Activated CD4-positive, alpha-beta T cell treated with anti-CD3 and anti-CD28 coated beads, Interleukin-2, amount 50 U/mL, for 4 hours (primary cell): Measurements from ENCODE around the gene MED29.
"Not testable (repeated sequence)": the region's sequence is repeated elsewhere in the genome, so short reads cannot be mapped to it uniquely, and the experiment has no call there.

Source experiments
- DNase-seq, 2 experiments: peaks; one replicate each; pipeline ENCODE4 v3.0.0-alpha.2; 2020

MED29 gene

DNA sequence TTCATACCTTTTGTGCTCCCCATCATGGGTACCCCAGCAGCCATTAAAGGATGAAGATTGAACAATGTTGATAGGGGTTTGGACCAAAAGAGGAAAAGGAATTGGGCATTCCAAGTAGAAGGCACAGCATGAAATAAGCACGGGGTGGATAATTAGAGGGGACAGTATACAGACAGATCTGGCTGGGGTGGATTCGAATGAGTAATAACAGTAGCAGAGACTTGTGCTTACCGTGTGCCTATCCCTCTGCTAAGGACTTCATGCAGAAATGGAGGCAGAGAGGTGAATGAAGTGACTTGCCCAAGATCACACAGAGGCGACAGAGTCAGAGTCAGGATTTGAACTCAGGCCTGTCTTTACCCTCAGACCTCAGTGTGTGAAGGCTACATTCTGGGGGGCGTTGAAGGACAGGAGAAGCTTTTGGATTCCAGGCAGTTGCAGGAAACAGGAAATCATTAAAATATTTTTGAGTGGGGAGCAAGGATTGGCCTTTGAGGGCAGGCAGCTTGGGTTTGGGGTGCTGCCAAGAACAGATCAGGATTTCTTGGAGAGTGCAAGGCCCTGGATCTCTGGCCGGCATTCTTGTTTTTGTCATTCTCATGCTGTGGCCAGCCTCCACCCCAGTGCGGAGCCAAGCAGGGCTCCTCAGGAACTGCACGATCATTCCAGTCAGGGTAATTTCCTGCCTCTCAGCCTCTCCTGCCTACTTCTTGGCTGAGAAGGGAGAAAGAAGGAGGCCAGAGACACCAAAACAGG, 19.0 kb upstream of the MED29 start:
- DNase-seq, result no peak

DNA sequence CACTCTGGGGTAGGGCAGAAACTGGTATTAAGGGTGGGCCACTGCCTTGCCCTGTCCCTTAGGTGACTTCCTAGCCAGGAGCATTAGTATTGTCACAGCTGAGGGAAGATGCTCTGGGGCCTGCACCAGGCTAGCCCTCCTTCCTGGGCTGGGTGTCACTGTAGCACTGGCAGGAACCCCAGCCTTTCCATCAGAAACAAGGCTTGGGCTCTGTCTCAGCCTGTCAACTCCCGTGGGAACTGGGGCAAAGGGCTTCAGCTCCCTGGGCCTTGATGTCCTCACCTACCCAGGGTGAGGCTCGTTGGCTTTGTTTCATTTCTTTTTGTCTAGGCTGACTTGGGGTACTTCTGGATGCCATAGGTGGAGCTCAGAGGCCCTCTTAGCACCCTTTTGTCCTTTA, 18.2 kb upstream of the MED29 start:
- no peak for DNase-seq

DNA sequence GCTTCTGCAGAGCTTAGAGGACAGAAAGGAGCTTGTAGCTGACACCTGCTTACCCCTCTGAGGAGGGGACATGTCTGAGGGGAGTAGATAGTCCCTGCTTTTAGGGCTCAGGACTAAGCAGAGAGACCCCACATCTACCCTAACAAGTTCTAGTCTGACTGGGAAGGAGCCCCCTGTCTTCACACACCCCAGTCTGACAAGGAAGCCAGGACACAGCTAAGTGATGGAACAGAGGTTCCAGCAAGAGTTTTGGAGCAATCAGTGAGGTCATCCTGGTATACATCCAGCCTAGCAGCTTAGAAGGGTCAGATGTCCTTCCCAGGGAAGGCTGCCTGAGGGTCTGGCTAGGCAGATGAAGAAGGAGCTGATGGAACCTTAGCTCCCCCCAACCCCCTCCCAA, 15.2 kb upstream of the MED29 start:
- DNase-seq, result no peak

- no peak for DNase-seq
These were observed 13.5 kb upstream of the MED29 start for GRCh38 chr19:39377373-39378362.

DNA sequence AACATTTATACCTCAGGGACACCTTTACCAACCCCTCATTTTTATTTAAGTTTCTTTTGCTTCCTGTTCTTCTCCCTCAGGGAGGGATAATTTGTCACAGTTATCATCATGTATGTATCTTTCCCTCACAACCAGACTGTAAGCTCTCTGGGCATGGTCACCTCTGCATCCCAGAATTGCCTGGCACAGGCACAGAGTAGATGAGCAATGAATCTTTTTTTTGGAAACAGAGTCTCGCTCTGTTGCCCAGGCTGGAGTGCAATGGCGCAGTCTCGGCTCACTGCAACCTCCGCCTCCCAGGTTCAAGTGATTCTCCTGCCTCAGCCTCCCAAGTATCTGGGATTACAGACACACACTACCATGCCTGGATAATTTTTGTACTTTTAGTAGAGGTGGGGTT, 11.8 kb upstream of the MED29 start:
- not testable (repeated sequence) for DNase-seq

DNA sequence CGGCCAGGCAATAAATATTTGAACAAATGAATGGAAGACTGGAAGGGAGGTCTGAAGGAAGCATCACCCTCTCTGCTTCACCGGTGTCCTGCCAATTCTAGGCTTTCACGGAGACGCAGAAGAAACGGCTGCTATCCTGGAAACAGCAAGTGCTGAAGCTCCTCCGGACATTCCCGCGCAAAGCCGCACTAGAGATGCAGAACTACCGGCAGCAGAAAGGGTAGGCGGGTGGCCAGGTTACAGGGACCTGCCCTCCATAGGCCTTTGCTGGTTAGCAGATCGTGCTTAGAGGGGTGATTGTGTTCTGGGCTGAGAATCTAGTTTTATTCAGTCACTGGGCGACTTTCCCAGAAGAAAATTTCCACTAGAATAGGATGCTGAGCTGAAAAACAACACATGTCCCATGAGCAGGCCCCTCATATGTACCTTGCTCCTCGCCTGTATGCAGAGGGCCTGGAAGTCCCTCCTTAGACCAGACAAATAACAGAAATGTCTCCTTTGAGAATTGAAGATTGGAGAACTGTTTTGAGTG, 11.2 kb upstream of the MED29 start:
- DNase-seq, result no peak

DNA sequence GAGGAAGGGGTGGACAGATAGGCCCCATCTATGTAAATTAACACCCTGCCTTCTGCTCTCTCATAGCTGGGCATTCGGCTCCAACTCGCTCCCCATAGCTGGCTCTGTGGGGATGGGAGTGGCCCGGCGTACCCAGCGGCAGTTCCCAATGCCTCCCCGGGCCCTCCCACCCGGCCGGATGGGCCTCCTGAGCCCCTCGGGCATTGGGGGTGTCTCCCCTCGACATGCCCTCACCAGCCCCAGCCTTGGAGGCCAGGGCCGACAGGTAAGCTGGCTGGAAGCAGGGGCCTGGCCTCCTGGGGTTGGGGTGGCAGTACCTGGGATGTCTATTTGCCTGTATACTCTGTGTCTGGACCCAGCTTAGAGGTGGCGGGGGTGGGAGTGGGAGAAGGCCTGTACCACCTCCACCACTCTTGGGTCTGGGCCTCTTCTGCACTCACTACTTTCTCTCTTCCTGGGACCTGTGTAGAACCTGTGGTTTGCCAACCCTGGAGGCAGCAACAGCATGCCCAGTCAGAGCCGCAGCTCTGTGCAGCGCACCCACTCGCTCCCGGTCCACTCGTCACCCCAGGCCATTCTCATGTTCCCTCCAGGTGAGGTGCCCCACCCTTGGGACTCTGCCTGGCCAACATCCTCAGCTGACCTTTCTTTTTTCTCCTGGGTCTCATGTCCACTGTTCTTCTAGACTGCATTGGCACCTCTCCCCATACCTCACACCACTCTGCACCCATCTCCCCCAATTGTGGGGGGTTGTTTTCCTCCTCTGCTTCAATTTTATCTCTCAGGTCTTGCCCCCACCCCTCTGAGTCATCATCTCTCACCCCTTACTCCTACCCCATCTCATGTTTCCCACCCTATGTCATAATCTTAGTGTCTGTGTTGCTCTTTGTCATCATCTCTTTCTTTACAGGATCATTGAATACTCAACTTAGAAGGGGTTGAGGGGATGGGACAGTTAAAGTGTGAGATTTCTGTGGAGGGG, 10.4 kb upstream of the MED29 start:
- DNase-seq, result no peak

GRCh38 chr19:39381910-39382611, 9.1 kb upstream of the MED29 start:
- DNase-seq, result no peak

GRCh38 chr19:39382991-39383828, 8.0 kb upstream of the MED29 start:
- no peak for DNase-seq

DNA sequence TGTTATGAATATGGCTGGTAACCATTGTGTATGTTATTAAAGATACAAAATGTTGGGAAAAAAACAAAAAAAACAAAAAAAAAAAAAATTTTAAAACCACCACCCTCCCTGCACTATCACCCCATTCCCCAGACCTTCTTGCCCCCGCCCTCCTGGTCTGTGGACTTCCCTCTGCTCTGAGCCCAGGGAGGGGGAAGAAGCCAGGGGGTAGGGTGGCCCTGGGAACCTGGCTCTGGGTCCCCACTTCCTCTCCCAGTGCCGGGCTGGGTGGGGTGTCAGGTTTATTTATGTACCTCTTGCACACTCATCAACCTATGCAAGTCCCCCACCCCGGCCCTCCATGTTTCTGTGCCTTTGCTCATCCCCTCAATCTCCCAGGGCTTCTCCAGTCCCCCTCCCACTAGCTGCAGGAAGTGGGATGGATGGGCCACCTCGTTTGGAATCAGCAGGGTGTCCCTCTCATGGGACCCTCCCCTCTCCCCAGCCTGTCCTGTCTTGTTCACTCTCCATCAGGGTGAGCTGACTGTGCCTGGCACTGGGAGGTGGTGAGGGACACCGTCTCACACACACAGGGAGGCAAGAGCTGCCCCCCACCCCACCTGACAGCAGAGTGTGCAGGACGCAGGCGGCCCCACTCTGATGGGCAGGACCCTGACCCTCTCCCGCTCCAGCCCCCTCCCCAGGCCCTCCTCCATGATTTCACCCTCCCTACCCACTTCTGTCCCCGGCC, 6.2 kb upstream of the MED29 start:
- DNase-seq, result no peak

- no peak for DNase-seq
These were observed 5.4 kb upstream of the MED29 start for GRCh38 chr19:39385629-39386411.

DNA sequence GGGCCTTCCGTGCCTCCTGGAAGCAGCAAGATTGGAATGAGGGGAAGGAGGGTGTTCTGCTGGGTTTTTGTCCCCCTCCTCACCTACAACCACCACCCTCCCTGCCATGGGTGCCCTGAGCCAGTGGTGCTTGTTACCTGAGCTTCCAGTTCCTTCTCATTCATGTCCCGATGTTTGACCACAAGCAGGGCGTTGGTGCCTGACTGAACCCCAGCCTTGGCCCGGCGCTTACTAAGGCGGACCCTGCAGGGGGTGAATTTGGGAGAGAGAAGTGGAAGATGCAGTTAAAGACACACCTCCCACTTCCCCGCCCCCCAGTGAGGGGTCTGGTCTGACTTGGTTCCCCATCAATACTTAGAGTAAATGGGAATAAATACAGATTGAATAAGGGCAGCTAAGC, 4.6 kb upstream of the MED29 start:
- DNase-seq, result no peak

DNA sequence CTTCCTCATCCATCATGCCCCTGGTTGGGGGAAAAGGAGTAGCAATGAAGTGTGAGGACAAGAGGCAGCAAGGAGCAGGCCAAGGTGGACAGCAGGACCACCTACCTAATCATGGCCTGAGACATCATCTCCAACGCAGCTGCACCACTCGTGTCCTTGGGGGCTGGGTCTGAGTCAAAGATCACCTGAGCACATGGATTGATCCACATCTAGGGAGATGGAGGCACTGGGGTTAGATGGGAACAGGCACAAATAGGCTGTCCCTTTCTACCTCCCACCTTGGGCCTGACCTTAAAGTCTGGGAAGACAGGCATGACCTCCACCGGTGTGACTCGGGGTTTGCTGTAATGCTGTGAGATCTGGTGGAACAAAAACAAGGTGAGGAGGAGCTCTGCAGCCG, 2.5 kb upstream of the MED29 start:
- no peak for DNase-seq

DNA sequence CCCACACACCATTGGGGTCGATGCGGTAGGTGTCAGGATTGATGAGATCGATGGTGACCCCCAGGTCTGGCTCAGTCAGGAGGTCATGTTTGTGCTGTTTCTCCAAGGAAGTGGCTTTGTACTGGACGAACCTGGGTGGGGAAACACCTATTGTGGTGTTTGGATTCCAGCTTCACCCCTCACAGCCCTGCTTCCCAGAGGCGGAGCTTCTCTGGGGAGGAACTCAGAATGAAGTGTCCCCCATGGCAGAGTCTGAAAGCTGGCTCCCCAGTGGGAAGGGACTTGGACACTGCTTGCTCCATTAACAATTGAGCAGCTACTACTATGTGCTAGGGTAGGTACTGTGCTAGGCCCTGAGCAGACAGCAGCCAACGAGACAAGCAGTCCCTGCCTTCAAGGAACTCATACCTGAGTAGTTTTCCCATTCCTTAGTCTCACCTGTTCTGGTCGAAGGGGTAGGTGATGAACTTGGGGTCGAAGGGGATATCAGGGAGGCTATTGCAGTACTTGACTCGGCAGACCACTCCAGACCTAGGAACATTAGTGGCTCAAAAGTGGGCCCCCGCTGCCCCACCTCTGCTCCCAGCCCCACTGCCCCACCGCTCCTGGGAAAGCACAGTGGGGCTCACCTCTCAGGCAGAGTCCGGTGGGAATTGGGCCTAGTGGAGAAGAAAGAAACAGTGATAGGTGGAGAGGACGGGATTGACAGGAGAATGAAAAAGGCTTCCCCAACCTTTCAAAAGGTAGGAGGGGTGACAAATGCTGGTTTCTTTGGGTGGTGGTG, 1.4 kb upstream of the MED29 start:
- no peak for DNase-seq

DNA sequence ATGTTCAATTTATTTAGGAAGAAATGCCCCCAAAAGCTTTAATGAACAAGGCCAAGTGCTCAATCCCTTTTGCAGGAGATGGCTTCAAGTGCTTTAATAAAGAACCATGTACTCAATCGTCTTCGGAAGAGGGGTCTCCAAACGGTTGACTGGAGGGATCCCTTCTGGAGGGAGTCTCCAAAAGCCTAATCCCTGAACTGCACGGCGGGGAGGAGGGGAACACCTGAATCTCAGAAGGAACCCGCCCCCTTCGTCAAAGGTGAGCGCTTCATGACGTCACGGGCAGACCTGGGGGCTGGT, 777 bp upstream of the MED29 start:
- peak in 1 of 2 experiments; percentile 82 for DNase-seq

DNA sequence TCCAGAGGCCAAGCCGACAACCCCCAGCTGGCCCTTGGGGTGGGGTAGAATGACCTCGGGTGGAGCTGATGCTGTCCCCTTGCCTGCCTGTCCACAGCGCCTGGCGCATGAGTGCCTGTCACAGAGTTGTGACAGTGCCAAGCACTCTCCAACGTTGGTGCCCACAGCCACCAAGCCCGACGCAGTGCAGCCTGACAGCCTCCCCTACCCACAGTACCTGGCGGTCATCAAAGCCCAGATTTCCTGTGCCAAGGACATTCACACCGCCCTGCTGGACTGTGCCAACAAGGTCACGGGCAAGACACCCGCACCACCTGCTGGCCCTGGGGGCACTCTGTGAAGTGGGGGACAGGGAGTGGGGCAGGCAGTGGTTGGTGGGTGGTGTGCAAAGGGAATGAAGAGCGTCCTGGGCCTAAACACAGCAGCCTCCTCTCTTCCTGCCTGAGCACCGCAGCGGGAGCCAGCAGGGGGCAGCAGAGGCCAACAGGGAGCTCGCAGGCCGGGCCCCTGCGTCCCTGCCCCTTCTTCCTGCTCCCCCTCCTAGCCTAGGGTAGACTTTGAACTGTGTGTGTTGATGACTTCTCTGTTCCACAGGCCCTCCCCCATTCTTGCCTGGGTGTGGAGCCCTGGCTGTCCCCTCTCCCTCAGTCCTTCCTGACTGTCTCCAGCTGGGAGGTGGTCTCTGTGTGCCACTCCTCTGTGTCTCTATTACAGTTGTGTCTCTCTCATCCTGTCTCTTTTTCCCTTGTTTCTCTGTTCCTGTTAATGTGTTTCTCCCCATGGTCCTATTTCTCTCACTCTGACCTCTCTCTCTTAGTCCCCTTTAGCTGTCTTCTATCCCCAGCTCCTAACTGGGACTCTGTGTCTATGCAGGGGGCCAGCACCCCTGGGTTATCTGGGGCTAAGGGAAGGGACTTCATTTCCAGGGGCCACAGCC, 6.5 kb downstream of the MED29 start:
- DNase-seq, result peak; percentile 94 to 96

DNA sequence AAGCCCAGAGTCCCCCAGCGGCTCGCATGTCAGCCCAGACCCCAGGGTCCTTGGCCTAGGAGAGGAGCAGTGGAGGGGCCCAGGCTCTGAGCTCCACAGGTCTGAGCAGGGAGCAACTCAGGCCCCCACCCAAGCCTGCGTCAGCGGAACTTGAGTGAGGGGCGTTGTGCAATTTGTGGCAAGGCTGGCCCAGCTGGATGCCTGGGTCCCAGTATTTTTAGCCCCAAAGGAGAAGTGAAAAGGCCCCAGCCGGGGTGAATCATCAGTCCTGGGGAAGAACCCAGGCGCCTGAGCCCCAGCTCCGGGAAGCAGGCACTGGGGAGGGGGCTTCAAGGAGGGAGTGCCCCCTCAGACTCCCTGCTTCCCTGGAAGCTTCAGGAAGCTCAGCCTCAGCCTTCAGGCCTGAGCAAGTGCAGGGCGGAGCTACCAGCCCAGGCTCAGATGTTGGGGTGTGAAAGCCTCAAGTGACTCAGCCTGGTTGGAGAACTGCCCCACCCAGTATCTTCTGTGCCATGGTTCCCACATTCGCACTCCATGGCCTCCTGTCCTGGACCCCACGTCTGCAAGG, 7.2 kb downstream of the MED29 start:
- peak in 1 of 2 experiments; percentile 41 for DNase-seq
